ENCODE data around the gene KLK6.

GRCh38 chr19:50943074-50943828 is 26.1 kb downstream of the KLK6 start:
- TF ChIP-seq POLR2A (IDR thresholded peaks at IDR 0.05; ENCODE audit: low read depth, low read length) (no peak), TAF1 (IDR thresholded peaks at IDR 0.05; ENCODE audit: borderline replicate concordance, low read depth, low read length) (no peak)

Measured in GM12892 (cell line).